NOMO-1 treated with DMSO at 0.1 percent for 48 hours (cell line): ENCODE results near the gene C1orf35.

ENCODE experiments used
- DNase-seq: peaks from one replicate; lab custom pipeline; 2025; ENCODE audit not compliant: unreplicated experiment; lab: John Stamatoyannopoulos, UW

C1orf35 gene

GRCh38 chr1:228109962-228110488 lies 6.9 kb upstream of the C1orf35 start:
- DNase-seq = no peak

GRCh38 chr1:228109073-228109961 lies 6.2 kb upstream of the C1orf35 start, which contains the start of gene MRPL55:
Gene MRPL55, minus strand, starts transcription at chr1:228109299. Its CDS starts 1,039 bp downstream, at chr1:228108260.
- DNase-seq = peak; percentile 92

DNA sequence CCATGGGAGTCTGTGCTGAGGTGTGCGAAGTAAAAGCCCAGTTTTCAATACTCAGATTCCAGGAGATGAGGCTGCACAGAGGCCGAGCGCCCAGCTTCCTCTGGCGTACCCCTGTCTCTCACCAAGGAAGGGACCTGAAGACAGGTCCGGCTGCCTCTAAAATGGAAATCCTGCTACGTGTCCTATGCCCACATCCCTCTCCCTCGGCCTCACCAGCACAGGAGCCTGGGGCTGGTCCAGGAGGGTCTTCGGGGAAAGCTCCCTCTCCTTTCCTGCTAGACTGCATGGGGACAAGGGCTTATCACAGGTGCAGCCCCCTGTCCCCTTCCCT lies 5.6 kb upstream of the C1orf35 start:
- no peak for DNase-seq

DNA sequence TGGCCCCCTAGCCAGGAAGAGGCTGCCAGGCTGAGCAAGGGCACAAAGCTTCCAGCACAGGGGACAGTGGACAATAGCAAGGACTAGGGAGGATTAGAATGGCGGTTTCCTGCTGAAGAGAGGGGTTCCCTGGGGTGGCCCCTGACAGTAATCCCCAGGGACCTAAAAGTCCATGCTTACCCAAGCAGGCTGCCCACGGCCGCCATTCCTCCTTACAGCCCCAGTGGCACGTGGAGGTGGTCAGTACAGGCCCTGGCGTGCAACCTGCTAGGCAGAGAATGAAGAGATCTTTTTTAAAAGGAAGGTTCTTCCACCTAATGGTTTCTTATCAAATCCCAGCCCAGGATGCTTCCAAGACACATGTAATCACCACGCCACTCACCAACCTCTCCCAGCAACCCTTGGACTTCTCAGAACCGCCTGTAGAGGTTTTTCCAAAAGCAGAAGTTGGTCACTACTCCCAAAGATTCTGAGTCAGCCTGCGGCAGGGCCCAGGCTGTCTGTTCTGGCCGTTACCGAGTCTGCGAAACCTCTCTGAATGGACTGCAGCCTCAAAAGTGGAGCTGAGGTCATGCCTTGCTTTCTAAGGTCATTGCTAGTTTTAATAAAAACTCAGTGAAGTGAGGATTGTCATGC lies 5.0 kb upstream of the C1orf35 start:
- DNase-seq = no peak

GRCh38 chr1:228107636-228108035 lies 4.5 kb upstream of the C1orf35 start:
- DNase-seq = no peak

DNA sequence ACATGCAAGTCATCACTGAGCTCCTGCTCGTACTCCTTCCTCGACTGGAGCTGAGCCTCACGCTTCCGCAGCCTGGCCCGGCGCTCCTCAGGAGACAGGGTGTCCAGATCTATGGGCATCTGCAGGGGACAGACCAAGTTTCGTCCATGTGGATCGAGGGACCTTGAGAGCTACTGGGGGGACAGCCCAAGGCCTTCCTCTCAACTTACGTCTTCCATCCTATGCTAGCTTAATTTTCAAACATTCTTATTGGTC lies 3.6 kb upstream of the C1orf35 start:
- DNase-seq = no peak

DNA sequence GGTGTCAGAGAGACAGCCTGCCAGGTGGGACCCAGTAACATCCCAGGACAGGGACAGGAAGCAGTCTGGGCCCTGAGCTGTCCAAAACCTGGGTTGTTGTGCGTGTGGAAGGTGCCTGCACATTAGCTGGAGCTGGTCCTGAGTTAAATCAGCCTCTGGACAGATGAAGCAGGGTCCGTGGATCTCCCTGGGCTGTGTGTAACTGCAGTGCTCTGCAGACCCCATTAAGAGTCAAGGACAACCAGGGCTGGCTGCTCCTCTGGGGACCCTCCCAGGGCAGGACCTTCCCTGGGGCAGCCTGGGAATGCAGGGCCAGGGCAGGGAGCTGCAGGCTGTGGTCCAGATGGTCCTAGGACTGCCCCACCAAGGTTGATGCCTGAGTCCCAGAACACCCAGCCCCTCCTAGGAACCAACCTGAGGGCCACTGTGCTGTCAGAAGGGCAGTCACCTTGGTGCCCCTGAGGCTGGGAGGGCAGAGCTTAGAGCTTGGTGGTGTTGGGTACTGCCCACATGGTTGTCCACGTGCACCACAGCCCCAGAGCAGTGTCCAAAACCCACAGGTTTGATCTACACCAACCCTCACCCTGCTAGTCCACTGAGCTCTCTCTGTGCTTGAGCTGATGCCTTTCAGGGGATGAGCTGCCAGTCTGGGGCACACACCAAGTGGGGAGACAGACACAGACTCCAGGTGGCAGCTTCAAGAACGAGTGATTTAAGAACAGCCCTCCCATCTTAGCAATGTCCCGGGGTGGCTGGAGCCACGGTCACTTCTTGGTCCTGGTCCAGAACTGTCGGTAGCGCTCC lies 3.1 kb upstream of the C1orf35 start:
- no peak for DNase-seq

DNA sequence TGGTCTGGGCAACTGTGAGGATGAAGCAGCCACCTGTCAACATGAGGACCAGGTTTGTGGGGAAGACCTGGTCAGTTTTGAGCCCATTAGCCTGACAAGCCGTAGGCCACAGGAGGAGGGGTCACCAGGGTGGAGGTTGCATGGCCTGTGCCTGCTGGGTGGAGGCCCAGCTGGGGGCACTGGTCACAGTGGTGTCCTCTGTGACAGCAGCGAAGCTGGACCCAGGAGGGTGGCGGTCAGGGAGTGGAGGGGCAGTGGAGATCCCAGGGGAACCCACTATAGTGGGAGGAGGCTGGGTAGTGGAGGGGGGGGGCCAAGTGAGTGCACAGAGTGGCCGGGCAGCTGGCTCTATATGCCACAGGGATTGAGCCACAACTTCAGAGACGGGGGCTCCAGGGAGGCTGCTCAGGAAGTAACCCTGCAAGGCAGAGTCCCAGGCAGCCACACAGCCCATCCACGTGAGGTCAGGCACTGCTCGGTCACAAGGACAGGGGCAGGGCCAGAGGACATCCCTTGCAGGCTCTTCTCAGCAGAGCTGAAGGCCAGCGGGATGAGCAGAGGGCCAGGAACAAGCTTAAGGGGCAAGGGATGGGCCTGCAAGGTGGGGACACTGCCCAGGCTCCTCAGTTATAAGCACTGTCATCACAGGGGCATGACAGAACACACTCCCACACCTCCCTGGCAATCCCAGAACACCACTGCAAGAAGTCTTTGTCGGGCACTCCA lies 2.3 kb upstream of the C1orf35 start:
- no peak for DNase-seq

DNA sequence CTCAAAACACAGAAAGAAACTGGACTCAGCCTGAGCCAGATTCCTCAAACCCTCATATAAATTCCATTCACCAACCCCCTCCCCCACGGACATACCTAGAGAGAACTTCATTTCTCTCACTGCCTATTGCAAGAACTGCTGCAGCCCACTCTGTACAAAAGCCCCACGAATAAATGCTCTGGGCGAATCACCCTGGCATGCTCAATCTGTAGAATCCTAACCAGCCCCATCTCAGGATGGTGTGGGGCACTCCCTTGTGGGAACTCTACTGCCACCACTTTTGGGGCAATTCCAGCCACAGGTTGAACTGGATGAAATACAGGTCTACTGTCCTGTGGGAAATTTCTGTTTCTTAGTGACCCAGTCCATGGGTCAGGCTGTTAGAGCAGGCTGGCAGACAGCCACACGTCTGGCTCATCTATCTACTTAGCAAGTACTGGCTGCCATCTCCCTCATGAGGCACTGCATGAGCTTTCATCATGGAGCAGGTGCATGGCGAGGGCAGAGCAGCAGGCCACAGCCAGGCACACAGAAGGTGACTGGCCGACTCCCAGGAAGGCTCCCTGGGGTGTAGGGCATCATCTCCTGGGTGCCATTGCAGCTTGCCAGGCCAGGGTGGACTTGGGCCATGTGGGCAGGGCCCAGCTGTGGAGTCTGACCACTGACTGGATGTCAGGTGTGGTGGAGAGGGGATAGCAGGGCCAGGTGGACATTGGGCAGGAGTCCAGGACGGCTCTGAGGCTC lies 1.6 kb upstream of the C1orf35 start:
- DNase-seq = no peak

DNA sequence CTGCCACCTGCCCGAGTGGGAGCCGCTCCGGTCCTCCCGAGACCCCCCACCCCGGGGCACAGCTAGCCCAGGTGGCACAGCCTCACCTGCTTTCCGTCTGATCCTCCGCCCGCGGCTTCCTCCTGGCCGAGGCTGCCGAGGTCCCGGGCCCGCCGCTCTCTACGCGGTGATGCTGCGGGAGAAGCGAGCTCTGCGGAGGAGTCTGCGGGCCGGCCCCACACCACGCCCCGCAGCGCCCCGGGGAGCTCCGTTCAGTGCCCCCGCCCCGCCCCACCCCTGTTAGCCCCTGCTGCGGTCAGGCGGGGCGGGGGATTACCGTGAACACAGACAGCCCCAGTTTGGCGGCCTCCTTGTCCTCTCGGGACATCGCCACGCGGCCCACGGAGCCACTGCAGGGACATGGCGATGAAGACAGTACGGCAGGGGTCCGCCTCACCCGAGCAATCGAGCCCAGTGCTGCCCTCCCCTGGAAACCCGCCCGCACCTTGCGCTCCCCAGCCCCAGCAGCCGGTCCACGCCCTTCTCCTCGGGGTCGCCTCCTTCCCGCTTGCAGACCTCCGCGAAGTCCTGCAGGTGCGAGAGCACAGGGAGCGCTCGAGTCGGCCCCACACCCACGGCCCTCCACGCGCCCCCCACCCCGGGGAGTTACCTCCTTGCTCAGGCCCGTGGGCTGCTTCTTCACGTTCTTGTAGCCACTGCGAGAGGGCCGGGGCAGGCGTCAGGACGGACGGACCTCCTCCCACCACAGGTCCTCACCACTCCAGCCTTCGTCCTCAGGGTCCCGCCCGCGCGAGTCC lies 933 bp downstream of the C1orf35 start:
- no peak for DNase-seq

DNA sequence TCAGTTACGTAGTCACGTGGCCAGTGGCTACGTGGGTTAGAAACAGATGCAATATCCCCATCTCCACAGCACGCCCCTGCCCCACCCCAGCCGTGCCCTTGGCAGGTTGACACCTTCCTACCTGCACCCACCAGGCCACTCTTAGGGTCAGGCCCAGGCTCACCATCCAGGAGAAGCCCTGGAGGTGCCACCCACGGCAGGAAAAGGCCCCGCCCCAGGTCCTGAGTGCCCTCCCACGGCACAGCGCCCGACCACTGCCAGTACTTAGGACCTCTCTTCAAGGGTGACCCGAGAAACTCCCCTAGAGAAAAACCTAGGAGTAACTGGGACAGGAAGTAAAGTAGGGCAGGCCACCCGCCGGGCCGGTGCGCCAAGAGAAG lies 1.5 kb downstream of the C1orf35 start:
- no peak for DNase-seq

DNA sequence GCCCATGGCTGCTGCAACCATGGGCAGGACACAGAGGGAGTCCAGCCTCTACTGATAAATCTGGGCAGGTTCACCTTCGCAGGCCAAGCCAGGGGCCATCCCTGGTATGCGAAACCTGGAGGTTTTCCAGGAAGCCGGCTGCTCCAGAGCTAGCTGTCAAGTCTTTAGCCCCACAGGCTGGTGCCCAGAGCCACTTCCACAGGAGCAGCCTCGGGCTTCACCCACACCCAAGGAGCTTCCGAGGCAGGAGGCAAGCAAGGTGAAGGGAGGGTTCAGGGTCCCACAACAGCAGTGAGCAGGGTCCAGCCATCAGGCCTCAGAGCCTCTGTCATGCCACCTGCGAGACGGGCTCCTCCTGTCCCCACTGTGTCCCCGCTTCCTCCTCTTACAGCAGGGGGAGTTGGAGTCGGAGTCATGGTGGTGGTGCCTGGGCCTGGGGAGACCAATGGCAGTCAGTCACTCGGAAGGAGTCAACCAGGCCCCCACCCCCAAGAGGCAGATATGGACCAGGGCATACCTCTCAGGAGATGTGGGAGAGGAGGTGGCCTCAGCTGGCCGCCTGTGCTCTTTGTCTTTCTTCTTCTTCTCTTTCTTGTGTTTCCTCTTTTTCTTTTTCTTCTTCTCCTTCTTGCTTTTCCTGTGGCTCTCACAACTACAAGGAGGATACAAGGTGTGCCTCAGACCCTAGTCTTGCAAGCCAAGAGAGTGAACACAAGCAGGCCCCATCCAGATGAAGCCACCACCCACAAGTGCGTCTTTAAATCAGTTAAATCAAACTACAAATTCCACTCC lies 2.1 kb downstream of the C1orf35 start:
- no peak for DNase-seq

DNA sequence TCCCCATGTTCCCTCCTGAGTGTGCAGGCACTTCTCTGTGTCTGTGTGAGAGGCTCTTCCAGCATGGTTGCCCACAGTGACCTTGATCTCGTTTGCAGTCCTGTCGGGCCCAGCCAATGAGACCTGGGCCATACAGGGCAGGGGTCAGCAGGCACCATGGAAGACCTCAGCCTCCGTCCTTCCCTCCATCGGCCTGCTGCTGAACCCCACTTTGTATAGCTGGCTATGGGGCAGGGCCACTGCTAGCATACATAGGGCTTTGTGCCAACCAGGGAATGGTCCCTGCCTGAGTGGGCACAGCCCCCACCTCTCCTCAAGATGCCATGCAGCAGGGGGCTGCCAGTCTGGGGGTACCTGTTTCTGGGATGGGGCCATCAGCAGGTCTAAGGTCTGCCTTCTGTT lies 3.8 kb downstream of the C1orf35 start:
- no peak for DNase-seq

DNA sequence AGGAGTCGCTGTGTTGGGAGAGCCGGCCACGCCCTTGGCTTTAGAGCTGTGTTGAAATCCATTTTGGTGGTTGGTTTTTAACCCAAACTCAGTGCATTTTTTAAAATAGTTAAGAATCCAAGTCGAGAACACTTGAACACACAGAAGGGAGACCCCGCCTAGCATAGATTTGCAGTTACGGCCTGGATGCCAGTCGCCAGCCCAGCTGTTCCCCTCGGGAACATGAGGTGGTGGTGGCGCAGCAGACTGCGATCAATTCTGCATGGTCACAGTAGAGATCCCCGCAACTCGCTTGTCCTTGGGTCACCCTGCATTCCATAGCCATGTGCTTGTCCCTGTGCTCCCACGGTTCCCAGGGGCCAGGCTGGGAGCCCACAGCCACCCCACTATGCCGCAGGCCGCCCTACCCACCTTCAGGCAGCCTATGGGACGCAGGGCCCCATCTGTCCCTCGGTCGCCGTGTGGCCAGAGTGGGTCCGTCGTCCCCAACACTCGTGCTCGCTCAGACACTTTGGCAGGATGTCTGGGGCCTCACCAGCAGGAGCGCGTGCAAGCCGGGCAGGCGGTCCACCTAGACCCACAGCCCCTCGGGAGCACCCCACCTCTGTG lies 4.7 kb downstream of the C1orf35 start:
- no peak for DNase-seq

- DNase-seq = no peak
Measured at GRCh38 chr1:228097333-228098081, 5.6 kb downstream of the C1orf35 start.

- no peak for DNase-seq
Measured at GRCh38 chr1:228096416-228097332, 6.5 kb downstream of the C1orf35 start.

- no peak for DNase-seq
Measured at GRCh38 chr1:228095938-228096337, 7.2 kb downstream of the C1orf35 start.
